T1000 (cell line): ENCODE measurements around the gene COL23A1.
"Not testable (repeated sequence)": the region's sequence is repeated elsewhere in the genome, so short reads cannot be mapped to it uniquely, and the experiment has no call there.

Source experiments
- DNase-seq: peaks from one replicate; lab custom pipeline; 2025; ENCODE audit warnings: mixed read lengths; lab: John Stamatoyannopoulos, UW

The COL23A1 gene

DNA sequence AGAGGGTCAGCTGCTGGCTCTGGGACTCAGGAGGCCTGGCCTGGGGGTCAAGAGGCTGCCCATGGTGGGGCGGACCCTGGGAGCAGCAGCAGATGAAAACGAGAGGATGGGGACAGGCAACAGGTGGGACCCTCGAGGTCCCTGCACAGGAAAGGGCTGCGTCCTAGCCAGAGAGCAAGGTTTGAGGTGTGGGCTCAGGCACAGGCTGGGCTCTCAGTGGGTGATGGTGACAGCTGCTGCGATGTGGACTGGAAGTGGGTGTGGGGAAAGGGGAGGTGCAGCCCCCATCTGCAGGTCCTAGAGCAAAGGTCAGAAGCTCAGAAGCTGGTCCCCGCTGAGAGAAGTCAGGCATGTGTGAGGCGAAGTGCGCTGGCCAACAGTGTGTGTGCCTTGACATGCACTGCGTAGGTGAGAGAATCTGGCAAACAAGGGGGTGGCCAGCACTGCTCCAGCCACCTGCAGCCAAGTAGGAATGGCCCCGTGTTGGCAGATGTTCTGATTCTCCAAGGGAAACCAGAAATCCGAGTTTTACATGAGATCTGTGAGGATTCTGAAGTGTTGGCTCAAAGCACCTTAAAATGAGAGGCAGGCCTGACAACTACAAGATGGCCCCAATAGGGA lies 85.7 kb downstream of the COL23A1 start:
- no peak for DNase-seq

DNA sequence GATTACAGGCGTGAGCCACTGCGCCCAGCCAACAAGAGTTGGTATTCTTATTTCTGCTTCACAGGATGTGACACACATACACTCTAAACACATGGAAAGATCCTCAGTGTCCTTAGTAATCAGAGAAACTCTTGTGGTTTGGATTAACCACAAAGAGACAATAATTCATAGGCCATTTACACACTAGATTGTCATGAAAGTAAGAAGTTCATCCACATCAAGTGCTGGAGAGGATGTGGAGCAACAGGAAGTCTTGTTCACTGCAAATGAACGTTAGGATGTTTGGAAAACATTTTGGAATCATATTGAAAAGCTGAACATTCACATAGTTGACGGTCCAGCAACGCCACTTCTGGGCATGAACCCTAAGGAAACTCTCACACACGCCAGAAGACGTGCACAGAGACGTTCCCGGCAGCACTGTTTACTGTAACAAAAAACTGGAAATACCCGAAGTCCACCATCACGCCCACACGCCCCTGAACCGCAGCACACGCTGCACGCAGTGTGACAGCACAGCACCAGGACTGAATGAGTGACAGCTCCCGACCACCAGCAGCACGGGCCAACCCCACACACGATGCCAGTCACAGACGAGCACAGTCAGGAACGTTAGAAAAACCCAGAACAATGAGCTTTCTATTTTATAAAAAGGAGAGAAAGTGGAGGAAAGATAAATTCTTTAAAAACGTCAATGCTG lies 87.6 kb downstream of the COL23A1 start:
- no peak for DNase-seq

DNA sequence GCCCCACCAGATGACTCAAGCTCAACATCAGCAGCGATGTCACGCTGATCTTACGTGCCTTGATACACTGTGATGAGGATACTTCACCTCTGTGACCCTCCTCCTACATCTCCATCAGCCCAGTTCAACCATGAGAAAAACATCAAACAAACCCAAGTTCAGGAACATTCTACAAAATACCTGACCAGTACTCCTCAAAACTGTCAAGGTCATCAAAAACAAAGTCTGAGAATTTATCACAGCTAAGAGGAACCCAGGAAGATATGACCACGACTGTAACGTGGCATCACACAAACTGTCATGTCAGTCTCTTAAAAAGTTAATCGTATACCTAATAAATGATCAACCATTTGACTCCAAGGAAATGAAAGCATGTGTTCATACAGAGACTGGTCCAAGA lies 90.8 kb downstream of the COL23A1 start:
- no peak for DNase-seq

DNA sequence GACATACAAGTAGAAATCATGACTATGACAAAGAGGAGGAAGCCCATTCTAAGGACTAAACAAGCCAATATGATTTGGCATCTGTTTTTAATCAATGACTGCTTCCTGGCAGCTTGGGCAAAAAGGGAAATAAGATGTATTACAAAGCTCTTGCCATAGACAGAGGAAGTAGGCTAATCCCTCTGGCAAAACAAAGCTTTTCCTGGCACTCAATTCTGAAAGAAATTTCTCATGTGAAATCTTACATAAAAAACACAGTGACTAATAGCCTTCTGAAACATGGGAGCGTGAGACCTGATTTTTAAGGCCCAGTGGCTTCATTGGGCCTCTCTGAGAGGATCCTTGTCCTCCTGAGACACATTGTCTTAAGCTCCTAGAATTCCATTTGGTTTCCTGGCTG lies 93.6 kb downstream of the COL23A1 start:
- no peak for DNase-seq

DNA sequence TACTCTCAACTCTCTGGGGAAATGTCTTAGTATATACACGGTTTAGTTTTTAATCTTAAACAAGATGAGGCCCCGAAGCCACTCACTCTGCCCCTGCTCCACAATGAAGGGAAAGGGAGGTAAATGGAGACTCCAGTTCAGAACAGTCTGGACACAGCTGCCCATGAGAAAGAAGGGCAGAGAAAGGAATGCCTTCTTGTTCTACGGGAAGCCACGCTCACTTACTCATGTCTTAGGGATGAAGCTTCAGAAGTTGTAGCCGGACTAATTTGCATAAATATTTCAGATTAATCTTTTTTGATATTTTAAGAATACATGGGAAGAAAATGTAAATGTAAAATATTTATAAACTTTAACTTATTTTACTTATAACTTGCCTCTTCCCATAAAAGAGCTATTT lies 94.0 kb downstream of the COL23A1 start:
- DNase-seq, result no peak

DNA sequence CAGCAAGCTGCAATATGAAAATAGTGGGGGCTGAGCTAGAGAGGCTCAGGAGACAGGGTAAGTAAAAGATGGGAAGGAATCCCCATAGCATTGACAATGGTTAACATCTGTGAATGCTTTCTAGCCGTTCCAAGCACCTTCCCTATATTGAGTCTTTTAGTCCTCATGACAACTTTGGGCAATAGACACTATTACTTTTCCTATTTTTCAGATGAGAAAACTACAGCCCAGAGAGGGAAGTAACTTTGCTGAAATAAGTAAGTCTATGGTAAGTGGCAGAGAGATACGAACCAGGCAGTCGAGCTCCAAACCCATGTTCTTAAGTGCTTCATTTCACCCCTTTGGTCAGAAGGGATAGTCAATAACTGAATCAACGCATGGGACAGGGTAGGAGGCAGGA lies 94.5 kb downstream of the COL23A1 start:
- DNase-seq, result no peak

DNA sequence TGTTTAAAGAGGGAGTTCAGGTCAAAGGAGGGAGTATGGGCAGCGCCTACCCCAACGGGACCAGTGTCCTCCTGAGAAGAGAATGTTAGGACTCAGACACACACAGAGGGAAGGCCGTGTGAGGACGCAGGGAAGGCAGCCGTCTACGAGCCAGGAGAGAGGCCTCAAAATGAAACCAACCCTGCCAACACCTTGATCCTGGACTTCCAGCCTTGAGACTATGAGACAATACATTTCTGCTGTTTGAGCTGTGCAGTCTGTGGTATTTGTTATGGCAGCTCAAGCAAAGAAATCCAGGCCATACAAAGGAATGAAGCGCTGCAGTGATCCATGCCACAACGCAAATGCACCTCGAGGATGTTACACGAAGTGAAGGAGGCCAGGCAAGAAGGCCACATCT lies 97.9 kb downstream of the COL23A1 start:
- DNase-seq, result no peak

DNA sequence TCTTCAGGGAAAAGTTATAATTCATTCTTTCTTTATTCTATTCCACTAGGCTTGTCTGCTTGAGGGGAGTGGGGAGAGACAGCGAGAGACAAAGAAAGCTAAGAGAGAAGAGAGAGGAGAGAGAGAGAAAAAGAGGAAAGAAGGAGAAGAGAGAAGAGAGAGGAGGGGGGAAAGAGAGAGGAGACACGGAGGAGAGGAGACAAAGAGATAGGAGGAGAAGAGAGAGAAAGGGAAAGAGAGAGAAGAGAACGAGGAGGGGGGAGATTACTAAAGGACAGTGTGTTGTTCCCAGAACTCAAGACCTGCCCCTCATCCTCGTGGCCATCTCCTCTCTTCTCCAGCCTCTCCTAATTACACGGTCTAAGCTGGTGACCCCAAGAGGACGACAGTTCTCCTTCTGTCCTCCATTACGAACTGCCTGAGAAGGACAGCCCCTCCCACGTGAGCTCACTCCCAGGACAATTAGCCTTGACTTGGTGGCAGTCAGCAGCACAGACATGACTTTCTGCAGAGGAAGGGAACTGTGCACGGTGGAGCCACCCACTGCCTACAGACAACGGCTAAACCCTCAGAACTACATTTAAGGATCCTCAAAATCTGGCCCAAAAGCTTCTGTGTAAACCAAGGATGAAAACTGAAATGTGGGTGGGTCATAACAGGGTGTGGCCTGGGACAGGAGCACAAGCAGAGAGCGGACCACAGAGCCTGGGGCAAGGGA lies 99.1 kb downstream of the COL23A1 start:
- DNase-seq, result no peak

DNA sequence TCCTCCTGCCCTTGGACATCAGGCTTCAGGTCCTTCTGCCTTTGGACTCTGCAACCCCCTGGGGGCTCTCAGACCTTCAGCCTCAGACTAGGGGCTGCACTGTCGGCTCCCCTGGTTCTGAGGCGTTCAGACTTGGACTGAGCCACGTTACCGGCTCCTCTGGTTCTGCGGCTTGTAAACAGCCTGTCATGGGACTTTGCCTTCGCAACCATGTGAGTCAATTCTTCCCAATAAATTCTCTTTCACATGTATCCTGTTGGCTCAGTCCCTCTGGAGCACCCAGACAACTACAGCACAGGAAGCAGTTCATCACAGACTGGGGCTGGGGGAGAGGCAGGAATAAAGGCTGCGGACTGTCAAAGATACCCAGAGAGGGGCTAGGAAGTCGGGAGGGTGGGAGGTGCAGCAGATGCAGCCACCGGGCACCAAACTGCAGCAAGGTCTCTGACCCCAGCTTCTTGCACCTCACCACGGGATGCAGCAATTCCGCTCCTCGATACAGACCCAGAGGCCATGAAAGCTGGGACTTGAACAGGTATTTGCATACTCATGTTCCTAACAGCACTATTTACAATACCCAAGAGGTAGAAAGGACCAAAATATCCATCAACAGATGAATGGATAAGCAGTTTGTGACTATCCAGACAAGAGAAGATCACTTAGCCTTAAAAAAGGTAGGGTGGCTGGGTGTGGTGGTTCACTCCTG lies 100.8 kb downstream of the COL23A1 start:
- DNase-seq, result no peak

DNA sequence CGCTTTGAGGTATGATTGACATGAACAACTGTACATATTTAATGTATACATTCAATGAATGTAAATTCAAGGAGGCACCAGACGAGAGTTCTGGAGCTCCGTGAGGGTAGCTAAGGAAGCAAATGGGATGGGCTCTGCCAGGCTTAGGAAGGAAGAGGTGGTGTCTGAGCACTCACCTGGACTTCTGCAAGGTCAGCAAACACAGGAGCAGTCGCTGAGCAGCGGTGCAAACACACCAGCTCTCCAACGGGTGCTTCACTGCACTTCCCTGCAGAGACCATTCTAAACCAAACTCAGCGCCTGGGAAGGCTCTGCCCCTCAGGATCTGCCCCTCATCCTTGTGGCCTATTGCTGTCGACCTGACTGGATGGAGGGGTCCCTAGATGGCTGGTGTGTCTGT lies 101.5 kb downstream of the COL23A1 start:
- no peak for DNase-seq

DNA sequence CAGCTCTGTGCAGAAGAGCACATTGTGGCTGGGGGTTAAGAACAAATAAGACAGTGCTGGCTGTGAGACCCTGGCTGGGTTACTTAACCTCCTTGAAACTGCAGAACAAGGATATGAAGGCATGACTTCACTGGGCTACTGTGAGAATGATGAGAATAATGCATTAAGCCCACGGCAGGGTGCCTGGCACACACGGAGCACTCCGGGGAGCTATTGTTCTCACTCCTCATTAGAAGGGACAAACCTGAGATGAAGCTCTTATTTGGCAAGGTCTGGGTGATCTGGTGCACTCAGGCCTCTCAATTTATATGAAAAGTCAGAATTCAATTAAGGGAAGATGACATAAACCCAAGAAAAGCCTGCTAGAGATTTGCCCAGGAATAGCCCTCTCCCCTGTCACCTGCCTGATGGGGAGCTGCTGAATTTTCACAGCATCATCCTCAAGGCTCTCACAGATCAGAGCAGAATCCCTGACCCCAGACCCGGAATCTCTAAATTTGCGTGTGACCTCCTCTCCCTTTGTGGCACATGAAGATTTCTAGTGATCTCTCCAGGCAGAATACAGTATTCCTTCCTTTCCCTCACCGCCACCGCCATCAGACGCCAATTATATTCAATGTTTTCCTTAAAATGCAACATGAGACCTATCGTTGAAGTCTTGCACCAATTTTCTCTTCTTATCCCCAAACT lies 102.1 kb downstream of the COL23A1 start:
- DNase-seq, result no peak

DNA sequence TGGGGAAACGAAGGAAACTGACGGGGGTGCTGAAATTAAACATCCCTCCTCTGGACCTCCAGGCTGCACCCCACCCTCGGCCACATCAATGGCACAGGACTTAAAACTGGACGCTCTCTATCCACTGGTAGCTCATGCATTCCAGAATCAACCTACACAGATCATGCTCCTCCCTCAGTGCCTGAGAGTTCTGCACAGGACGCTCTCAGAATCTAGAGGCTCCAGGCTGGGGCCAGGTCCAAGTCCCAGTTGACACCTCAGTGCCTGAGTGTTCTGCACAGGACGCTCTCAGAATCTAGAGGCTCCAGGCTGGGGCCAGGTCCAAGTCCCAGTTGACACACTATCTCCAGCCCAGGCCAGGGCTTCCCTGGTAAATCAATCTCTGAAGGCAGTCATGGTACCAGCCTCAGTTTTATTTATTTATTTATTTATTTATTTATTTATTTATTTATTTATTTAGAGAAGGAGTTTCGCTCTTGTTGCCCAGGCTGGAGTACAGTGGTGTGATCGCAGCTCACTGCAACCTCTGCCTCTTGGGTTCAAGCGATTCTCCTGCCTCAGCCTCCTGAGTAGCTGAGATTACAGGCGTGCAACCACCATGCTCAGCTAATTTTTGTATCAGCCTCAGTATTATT lies 103.2 kb downstream of the COL23A1 start:
- DNase-seq, result not testable (repeated sequence)

DNA sequence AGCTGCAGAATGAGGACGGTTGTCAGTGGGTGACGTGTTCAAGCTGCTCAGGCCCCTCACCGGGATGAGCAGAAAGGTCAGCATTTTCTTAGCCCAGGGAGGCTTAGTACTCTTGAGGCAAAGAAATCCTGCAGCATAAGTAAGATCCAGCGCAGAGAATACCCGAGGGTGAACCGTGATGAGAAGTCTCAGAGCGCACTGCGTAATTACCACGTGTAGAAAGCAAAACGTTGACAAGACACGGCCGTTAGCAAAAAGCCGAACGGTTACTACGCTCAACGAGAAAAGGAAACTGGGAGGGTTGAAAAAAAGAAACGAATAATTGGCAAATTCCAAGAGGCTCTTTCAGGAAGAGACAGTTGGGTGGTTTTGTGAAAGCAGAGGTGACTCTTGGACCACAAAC lies 104.0 kb downstream of the COL23A1 start:
- no peak for DNase-seq

DNA sequence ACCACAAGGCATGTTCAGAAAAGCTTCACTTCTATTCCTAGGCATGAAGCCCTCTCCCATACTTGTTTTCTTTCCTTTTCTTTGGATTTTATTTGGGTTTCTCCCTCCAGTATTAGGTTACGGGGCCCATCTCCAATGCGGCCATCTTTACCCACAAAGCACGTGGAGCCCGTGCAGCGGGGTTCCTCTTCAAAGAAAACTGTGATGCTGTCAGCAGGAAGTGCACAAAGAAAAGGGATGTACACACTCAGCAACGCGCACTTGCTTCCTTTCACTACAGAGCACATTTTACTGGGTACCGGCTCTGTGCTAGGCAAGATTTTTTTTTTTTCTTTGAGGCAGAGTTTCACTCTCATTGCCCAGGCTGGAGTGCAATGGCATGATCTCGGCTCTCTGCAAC lies 106.6 kb downstream of the COL23A1 start:
- DNase-seq, result no peak

DNA sequence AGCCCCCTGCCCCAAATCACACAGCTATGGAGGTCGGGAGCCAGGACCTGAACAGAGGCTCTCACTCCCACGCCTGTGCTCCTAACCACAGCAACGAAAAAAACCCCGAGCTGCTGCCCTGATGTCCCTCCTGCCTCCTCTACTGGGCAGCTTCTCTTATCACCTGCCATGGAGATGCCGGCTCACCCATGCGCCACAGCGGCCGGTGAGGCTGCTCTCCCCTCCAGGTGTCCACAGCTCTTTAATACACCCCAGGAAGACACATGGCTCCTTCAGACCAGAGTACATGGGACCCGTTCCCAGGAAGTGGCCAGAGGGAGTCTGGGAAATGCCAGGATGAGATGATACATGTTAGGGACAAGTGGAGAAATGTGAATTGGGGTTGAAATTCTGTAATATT lies 110.9 kb downstream of the COL23A1 start:
- no peak for DNase-seq

DNA sequence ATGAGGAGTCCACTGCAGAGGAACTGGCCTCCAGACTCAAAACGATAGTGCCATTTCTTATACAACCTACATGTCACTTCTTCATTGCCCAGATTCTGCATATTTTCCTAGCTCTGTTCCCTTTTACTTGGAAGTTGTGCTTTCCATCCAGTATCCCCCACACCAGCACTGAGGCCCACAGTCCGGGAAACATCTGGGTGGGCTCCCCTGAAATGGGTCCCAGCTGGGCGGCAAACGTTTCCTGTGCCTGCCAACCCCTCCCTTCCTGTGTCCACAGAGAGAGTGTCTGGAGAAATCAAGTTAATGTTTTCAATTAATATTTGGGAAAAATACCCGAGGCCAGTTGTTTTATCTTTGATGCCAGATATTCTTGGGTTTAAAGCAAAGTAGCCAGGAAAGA lies 111.8 kb downstream of the COL23A1 start:
- no peak for DNase-seq

DNA sequence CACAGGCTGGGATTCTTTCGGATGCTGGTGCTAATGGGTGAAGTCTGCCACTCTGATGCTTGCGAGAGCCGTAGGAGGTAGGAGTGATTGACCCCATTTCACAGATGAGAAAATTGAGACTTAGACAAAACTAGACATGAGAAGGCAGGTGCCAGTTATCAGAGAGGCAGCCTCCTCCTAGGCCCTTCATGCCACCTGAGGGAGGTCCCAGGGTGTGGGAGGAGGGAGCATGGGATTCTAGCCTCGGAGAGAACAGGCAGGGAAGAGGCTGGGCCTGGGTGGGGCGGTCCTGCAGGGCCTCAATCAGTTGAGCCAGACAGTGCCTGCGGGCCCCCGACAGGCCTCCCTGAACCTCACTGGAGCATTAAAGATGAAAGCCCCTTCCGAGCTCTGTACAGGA lies 112.4 kb downstream of the COL23A1 start:
- DNase-seq, result no peak

DNA sequence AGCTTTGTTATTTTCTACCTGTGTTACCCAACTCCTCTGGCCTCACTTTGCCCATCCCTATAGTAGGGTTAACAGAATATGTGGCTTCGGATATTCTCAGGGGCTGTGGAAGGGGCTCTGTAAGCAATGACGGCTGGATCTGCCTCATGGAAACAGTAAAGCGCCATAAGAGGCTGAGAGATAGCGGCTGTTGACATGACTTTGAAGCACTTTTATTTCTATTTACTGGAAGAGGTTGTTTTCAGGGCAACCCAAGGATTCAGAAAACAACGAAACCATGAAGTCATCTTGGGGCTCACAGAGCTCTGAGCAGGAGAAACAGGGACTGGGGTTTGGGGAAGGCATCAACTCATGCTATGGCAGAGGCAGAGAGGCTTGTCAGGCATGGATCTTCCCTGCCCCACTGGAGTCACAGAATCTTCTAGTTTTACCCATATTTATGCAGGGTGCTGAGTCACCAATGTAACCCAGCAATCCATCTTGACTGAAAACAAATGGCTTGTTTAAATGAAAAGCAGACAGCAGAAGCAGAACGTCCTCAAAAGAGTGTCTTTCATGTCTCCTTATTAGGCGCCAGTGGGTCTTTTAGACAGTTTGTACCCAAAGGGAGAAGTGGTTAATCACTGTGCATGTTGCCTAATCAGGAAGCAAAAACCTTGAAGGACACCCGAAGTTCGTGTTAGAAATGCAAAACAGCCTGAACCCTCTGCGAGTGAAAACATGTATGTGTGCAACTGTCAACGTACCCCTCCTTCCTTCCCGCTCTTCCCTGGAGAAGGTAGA lies 113.0 kb downstream of the COL23A1 start:
- DNase-seq, result no peak

DNA sequence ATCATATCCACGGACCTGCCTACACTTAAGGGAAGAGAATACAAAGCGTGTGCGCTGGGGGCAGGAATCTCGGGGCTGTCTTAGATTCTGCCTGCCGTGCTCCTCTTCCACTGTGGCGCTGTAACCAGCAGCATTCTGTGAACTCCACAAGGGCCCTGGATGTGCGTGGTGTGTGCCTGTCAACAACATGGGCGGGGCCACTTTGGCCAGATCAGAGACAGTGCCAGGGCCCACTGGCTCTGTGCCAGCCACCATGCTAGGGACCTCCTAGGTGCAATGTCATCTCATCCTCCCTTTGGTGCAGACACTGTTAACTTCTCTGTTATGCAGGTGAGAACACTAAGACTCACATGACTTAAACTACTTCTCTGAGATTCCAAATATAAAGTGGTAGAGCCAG lies 113.7 kb downstream of the COL23A1 start:
- DNase-seq, result no peak

DNA sequence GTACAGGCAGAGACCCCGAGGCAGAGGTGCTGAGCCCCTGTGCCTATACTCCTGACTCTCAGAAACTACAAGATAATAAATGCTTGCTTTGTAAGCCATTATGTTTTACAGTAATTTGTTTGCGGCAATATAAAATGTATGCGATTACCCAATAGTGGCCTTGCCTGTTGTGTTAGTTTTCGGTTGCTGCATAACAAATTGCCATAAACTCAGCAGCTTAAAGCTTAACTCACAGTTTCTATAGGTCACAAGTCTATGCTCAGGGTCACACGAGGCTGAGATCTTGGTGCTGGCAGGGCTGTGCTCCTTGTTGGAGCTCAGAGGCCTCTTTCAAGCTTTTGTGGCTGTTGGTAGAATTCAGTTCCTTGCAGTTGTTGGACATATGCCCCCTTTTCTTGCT lies 114.8 kb downstream of the COL23A1 start:
- no peak for DNase-seq
